Transverse colon (tissue), 4 donors: ENCODE measurements around the gene SMARCA2.

Experiments used
- POLR2A ChIP-seq: fragments of 450-650 bp; IDR thresholded peaks from one replicate; pipeline ENCODE4 v1.6.1; 2016; ENCODE audit warnings: antibody characterized with exemption, mild to moderate bottlenecking, moderate library complexity
- POLR2AphosphoS5 ChIP-seq, 3 donors: sonication (generic); formaldehyde crosslinking; IDR thresholded peaks; one replicate each; pipeline ENCODE4 v1.6.1; 2016; ENCODE audit warnings: antibody characterized with exemption in 3 of 3
- TF ChIP-seq, protein P1 (sequence below), 5 experiments: fragments of 200-600 bp in 3 of 5; fragments of 450-650 bp in 2 of 5; sonication (generic) in 3 of 5; IDR thresholded peaks; 1 replicate in 2 of 5; 2 replicates in 3 of 5; pipeline ENCODE4 v1.5.1; 2016 to 2017; ENCODE audit warnings: antibody characterized with exemption in 5 of 5, inconsistent platforms in 3 of 5, mild to moderate bottlenecking in 2 of 5, moderate library complexity in 1 of 5

DNA sequence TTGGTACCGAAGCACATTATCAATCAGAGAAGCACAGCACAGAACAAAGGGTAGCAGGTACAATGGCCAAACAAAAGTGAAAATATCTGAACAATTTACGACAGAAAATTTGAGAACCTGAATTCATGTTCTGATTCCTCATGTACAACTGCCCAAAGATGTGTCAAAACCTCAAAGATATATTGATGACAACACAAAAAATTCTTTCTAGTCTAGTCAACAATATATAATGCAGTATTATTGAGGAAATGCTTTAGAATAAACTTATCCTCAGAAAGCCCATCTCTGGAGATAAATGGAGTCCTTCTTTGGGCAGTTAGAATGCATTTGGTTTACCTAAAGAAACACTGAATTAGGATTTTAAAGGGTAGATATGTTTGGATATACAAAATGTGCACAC is 6.8 kb upstream of the SMARCA2 start:
- TF ChIP-seq POLR2A (no peak), POLR2AphosphoS5 (IDR thresholded peaks at IDR 0.05) (no peak)
- TF ChIP-seq, protein P1, sequence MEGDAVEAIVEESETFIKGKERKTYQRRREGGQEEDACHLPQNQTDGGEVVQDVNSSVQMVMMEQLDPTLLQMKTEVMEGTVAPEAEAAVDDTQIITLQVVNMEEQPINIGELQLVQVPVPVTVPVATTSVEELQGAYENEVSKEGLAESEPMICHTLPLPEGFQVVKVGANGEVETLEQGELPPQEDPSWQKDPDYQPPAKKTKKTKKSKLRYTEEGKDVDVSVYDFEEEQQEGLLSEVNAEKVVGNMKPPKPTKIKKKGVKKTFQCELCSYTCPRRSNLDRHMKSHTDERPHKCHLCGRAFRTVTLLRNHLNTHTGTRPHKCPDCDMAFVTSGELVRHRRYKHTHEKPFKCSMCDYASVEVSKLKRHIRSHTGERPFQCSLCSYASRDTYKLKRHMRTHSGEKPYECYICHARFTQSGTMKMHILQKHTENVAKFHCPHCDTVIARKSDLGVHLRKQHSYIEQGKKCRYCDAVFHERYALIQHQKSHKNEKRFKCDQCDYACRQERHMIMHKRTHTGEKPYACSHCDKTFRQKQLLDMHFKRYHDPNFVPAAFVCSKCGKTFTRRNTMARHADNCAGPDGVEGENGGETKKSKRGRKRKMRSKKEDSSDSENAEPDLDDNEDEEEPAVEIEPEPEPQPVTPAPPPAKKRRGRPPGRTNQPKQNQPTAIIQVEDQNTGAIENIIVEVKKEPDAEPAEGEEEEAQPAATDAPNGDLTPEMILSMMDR (IDR thresholded peaks at IDR 0.05): no peak
